IMR-90 (cell line): ENCODE results near the gene SOX5. TPM values are rescaled to one million over a fixed set of nuclear protein-coding genes. Genes with fewer than 3 reads are reported as not detected.

Source experiments
- ATAC-seq: fragments of 200-7000 bp; cut with Tn5 transposase; 2 replicates; pipeline ENCODE4 v1.9.1; 2020; ENCODE audit warnings: low read depth, mild to moderate bottlenecking, moderate library complexity
- BruUV-seq: library from RNA; stranded (reverse); fragments of 400-500 nt; replicated peaks from 2 replicates; lab custom pipeline; 2021; lab: Mats Ljungman, UMichigan
- CTCF ChIA-PET: fragments of 300-600 bp; formaldehyde crosslinking; extraction: SDS; loops from one replicate; lab custom pipeline; 2021; ENCODE audit warnings: antibody characterized with exemption; lab: Yijun Ruan, JAX
- POLR2A ChIA-PET: fragments of 300-600 bp; sonication (Branson Sonifier 250); formaldehyde crosslinking; loops from one replicate; lab custom pipeline; 2022; ENCODE audit warnings: antibody characterized with exemption; ENCODE audit not compliant: unreplicated experiment; lab: Charles Lee
- DNase-seq: peaks from one replicate; pipeline ENCODE4 v3.0.0; 2013
- H2AFZ ChIP-seq: replicated peaks from 2 replicates; pipeline ENCODE3; 2013; ENCODE audit warnings: low read length, mild to moderate bottlenecking; ENCODE audit not compliant: poor library complexity
- H2AK5ac ChIP-seq: 2 replicates; pipeline ENCODE4 v1.6.1; 2013; ENCODE audit warnings: low read depth, low read length, inconsistent platforms
- H2AK9ac ChIP-seq: replicated peaks from 2 replicates; pipeline ENCODE3; 2013; ENCODE audit warnings: mild to moderate bottlenecking, low read depth, low read length, moderate library complexity; ENCODE audit not compliant: poor library complexity
- H2BK120ac ChIP-seq: 2 replicates; pipeline ENCODE4 v1.6.1; 2013; ENCODE audit warnings: low read depth, low read length, inconsistent platforms
- H2BK15ac ChIP-seq: 3 replicates; pipeline ENCODE4 v1.6.1; 2013; ENCODE audit warnings: low read depth, low read length, inconsistent platforms
- H2BK20ac ChIP-seq: 2 replicates; pipeline ENCODE4 v1.6.1; 2013; ENCODE audit warnings: low read depth, mild to moderate bottlenecking, inconsistent platforms, low read length, moderate library complexity
- H2BK5ac ChIP-seq: 2 replicates; pipeline ENCODE4 v1.6.1; 2013; ENCODE audit warnings: mild to moderate bottlenecking, low read depth, low read length, inconsistent platforms; ENCODE audit not compliant: poor library complexity, severe bottlenecking
- H3K14ac ChIP-seq: replicated peaks from 2 replicates; pipeline ENCODE4 v1.6.1; 2013; ENCODE audit warnings: low read depth, low read length, inconsistent platforms
- H3K18ac ChIP-seq: 2 replicates; pipeline ENCODE4 v1.6.1; 2013; ENCODE audit warnings: low read depth, low read length, control low read depth
- H3K23ac ChIP-seq: 2 replicates; pipeline ENCODE4 v1.6.1; 2013; ENCODE audit warnings: low read depth, low read length, inconsistent platforms
- H3K27ac ChIP-seq: 2 replicates; pipeline ENCODE4 v1.5.1; 2013; ENCODE audit warnings: mild to moderate bottlenecking, control low read depth, low read length; ENCODE audit not compliant: insufficient read depth
- H3K27me3 ChIP-seq: 2 replicates; pipeline ENCODE4 v1.6.1; 2013; ENCODE audit warnings: low read length; ENCODE audit not compliant: control insufficient read depth, insufficient read depth
- H3K36me3 ChIP-seq: 2 replicates; pipeline ENCODE4 v1.6.1; 2013; ENCODE audit warnings: low read length, mixed read lengths; ENCODE audit not compliant: control insufficient read depth, insufficient read depth
- H3K4ac ChIP-seq: 2 replicates; pipeline ENCODE4 v1.6.1; 2013; ENCODE audit warnings: low read depth, low read length, inconsistent platforms
- H3K4me1 ChIP-seq: 2 replicates; pipeline ENCODE4 v1.6.1; 2013; ENCODE audit warnings: low read length, mixed read lengths; ENCODE audit not compliant: control insufficient read depth, insufficient read depth
- H3K4me2 ChIP-seq: 2 replicates; pipeline ENCODE4 v1.6.1; 2013; ENCODE audit warnings: low read depth, mild to moderate bottlenecking, control low read depth, low read length, moderate library complexity
- H3K4me3 ChIP-seq: 2 replicates; pipeline ENCODE4 v1.5.1; 2013; ENCODE audit warnings: low read depth, mild to moderate bottlenecking, control low read depth, low read length, moderate library complexity; ENCODE audit not compliant: insufficient read depth
- H3K56ac ChIP-seq: 2 replicates; pipeline ENCODE4 v1.6.1; 2013; ENCODE audit warnings: low read length, inconsistent platforms; ENCODE audit not compliant: insufficient read depth; ENCODE audit errors: extremely low read depth
- H3K79me1 ChIP-seq, 2 experiments: 2 replicates each; pipeline ENCODE4 v1.6.1; 2013; ENCODE audit warnings: low read length in 2 of 2, inconsistent platforms in 1 of 2, low read depth in 1 of 2
- H3K9ac ChIP-seq: 2 replicates; pipeline ENCODE4 v1.6.1; 2013; ENCODE audit warnings: low read depth, low read length, control low read depth
- H3K9me1 ChIP-seq: 2 replicates; pipeline ENCODE4 v1.6.1; 2013; ENCODE audit warnings: low read length, inconsistent platforms; ENCODE audit not compliant: insufficient read depth
- H3K9me3 ChIP-seq: 2 replicates; pipeline ENCODE4 v1.6.1; 2013; ENCODE audit warnings: low read length; ENCODE audit not compliant: control insufficient read depth, insufficient read depth
- H4K20me1 ChIP-seq: 2 replicates; pipeline ENCODE4 v1.6.1; 2013; ENCODE audit warnings: low read length, inconsistent platforms; ENCODE audit not compliant: insufficient read depth
- H4K5ac ChIP-seq: 2 replicates; pipeline ENCODE4 v1.6.1; 2013; ENCODE audit warnings: mild to moderate bottlenecking, low read depth, low read length, control low read depth
- H4K8ac ChIP-seq, 2 experiments: 2 replicates each; pipeline ENCODE4 v1.6.1; 2013; ENCODE audit warnings: low read depth in 2 of 2, low read length in 2 of 2, control low read depth in 1 of 2, inconsistent platforms in 1 of 2
- H4K91ac ChIP-seq: 2 replicates; pipeline ENCODE4 v1.6.1; 2013; ENCODE audit warnings: low read depth, low read length, inconsistent platforms; ENCODE audit not compliant: insufficient read depth
- BHLHE40 ChIP-seq: fragments of 150-350 bp; IDR thresholded peaks from 2 replicates; pipeline ENCODE4 v1.6.1; 2016; ENCODE audit warnings: mild to moderate bottlenecking, low read depth, low read length
- CEBPB ChIP-seq: IDR thresholded peaks from 2 replicates; pipeline ENCODE4 v1.6.1; 2012; ENCODE audit warnings: low read depth, low read length, improper control_type of control experiment
- CHD1 ChIP-seq: IDR thresholded peaks from 2 replicates; pipeline ENCODE4 v1.6.1; 2012; ENCODE audit warnings: low read depth, low read length, improper control_type of control experiment
- FOS ChIP-seq: fragments of 150-350 bp; IDR thresholded peaks from 2 replicates; pipeline ENCODE4 v1.6.1; 2016; ENCODE audit warnings: low read depth, low read length
- MAFK ChIP-seq: IDR thresholded peaks from 2 replicates; pipeline ENCODE4 v1.6.1; 2012; ENCODE audit warnings: low read depth, low read length, improper control_type of control experiment
- MAZ ChIP-seq: IDR thresholded peaks from 2 replicates; pipeline ENCODE4 v1.6.1; 2012; ENCODE audit warnings: low read depth, mild to moderate bottlenecking, low read length, improper control_type of control experiment, moderate library complexity, borderline replicate concordance
- MXI1 ChIP-seq: IDR thresholded peaks from 2 replicates; pipeline ENCODE4 v1.6.1; 2012; ENCODE audit warnings: low read depth, mild to moderate bottlenecking, low read length, moderate library complexity, borderline replicate concordance
- NFE2L2 ChIP-seq: fragments of 150-350 bp; IDR thresholded peaks from 2 replicates; pipeline ENCODE4 v1.6.1; 2016; ENCODE audit warnings: low read depth, mild to moderate bottlenecking, low read length
- POLR2A ChIP-seq: IDR thresholded peaks from 2 replicates; pipeline ENCODE4 v1.6.1; 2012; ENCODE audit warnings: mild to moderate bottlenecking, low read depth, low read length
- RAD21 ChIP-seq: IDR thresholded peaks from 2 replicates; pipeline ENCODE4 v1.6.1; 2012; ENCODE audit warnings: low read length, improper control_type of control experiment
- RCOR1 ChIP-seq: IDR thresholded peaks from 2 replicates; pipeline ENCODE4 v1.6.1; 2012; ENCODE audit warnings: mild to moderate bottlenecking, low read length, improper control_type of control experiment; ENCODE audit not compliant: insufficient replicate concordance
- RFX5 ChIP-seq: IDR thresholded peaks from 2 replicates; pipeline ENCODE4 v1.8.0; 2012; ENCODE audit warnings: low read depth, mild to moderate bottlenecking, low read length, moderate library complexity
- SMC3 ChIP-seq: fragments of 150-350 bp; IDR thresholded peaks from 2 replicates; pipeline ENCODE4 v1.6.1; 2016; ENCODE audit warnings: low read depth, mild to moderate bottlenecking, antibody characterized with exemption, low read length, moderate library complexity
- WGBS, 2 experiments: methylation state at CpG; one replicate each; pipeline versions ENCODE4 v1.1.5 to v1.1.7; 2013; ENCODE audit warnings: missing lambda C conversion rate in 2 of 2; ENCODE audit not compliant: insufficient read length in 1 of 2; ENCODE audit errors: extremely low coverage in 2 of 2; 5-methylcytosine and 5-hydroxymethylcytosine counted together
- dilution Hi-C: fragments of 300-500 bp; cut with HindIII; formaldehyde crosslinking; loops from one replicate; pipeline ENCODE4 v1.14.3; 2018; ENCODE audit warnings: low sequenced_read_pairs; ENCODE audit not compliant: unreplicated experiment
- in situ Hi-C: fragments of 300-500 bp; cut with MboI; formaldehyde crosslinking; loops from 3 replicates; pipeline ENCODE4 v1.14.3; 2019; ENCODE audit warnings: low sequenced_read_pairs, inconsistent platforms, mixed read lengths
- intact Hi-C: fragments of 100-400 bp; cut with micrococcal nuclease; formaldehyde crosslinking; loops from 2 replicates; pipeline ENCODE4 v1.10.0; 2022
- polyA plus RNA-seq, 3 experiments: library from polyadenylated mRNA; depleted of rRNA; stranded (reverse); fragments of >200 nt; gene quantifications; 2 replicates each; pipeline ENCODE4 v1.2.3, GENCODE V29; 2012; ENCODE audit warnings: low replicate concordance in 1 of 3
- total RNA-seq: library from RNA; depleted of rRNA; stranded (reverse); fragments of >200 nt; gene quantifications from 2 replicates; pipeline ENCODE4 v1.2.3, GENCODE V29; 2012
- TF ChIP-seq, protein P1 (sequence below): conservative IDR thresholded peaks from 2 replicates; pipeline ENCODE4 v1.5.1; 2012; ENCODE audit warnings: mild to moderate bottlenecking, low read depth, low read length, improper control_type of control experiment
- TF ChIP-seq, protein P2 (sequence below): fragments of 150-350 bp; IDR thresholded peaks from 2 replicates; pipeline ENCODE4 v1.6.1; 2016; ENCODE audit warnings: low read depth, mild to moderate bottlenecking, low read length, moderate library complexity, borderline replicate concordance
- TF ChIP-seq, protein P3 (sequence below): fragments of 150-350 bp; IDR thresholded peaks from 2 replicates; pipeline ENCODE4 v1.6.1; 2017; ENCODE audit warnings: mild to moderate bottlenecking, antibody characterized with exemption, low read length, low read depth

SOX5 gene
- total and polyA plus RNA-seq, 2 of the 4 experiments (the other 2 are of a cell fraction) = 1.1 to 13.1 TPM

DNA sequence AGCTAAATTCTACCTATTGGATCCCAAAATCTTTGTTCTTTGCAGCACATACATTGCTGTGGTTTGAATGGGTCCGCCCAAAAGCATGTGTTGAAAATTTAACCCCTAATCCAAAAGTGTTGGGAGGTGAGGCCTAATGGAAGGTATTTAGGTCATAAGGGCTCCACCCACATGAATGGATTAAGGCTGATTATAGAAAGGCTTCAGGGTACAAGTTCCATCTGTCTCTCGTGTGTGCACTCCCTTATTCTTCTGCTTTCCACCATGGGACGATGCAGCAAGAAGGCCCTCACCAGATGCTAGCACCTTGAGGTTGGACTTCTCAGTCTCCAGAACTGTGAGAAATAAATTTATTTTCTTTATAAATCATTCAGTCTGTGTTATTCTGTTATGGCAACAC lies 190.9 kb downstream of the SOX5 start:
- no peak overlapping the region for H2BK5ac ChIP-seq
- H3K27ac ChIP-seq = no peak overlapping the region
- no peak for DNase-seq
- ChIA-PET CTCF (interaction anchor here (0.6 kb wide), 1 partner anchor 550 kb away, joined by 3 read pairs; no protein-coding TSS in a partner anchor), POLR2A (no interaction called here)
- no peak overlapping the region for H3K23ac ChIP-seq
- TF ChIP-seq, protein P1, sequence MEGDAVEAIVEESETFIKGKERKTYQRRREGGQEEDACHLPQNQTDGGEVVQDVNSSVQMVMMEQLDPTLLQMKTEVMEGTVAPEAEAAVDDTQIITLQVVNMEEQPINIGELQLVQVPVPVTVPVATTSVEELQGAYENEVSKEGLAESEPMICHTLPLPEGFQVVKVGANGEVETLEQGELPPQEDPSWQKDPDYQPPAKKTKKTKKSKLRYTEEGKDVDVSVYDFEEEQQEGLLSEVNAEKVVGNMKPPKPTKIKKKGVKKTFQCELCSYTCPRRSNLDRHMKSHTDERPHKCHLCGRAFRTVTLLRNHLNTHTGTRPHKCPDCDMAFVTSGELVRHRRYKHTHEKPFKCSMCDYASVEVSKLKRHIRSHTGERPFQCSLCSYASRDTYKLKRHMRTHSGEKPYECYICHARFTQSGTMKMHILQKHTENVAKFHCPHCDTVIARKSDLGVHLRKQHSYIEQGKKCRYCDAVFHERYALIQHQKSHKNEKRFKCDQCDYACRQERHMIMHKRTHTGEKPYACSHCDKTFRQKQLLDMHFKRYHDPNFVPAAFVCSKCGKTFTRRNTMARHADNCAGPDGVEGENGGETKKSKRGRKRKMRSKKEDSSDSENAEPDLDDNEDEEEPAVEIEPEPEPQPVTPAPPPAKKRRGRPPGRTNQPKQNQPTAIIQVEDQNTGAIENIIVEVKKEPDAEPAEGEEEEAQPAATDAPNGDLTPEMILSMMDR = no peak
- no peak for TF ChIP-seq POLR2A
- TF ChIP-seq CEBPB = no peak
- no peak for TF ChIP-seq RFX5
- TF ChIP-seq RCOR1 = no peak
- no peak for TF ChIP-seq RAD21
- TF ChIP-seq BHLHE40 = no peak
- no peak for TF ChIP-seq CHD1
- TF ChIP-seq, protein P2, sequence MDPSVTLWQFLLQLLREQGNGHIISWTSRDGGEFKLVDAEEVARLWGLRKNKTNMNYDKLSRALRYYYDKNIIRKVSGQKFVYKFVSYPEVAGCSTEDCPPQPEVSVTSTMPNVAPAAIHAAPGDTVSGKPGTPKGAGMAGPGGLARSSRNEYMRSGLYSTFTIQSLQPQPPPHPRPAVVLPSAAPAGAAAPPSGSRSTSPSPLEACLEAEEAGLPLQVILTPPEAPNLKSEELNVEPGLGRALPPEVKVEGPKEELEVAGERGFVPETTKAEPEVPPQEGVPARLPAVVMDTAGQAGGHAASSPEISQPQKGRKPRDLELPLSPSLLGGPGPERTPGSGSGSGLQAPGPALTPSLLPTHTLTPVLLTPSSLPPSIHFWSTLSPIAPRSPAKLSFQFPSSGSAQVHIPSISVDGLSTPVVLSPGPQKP = no peak
- no peak for TF ChIP-seq FOS
- TF ChIP-seq MAFK = no peak
- TF ChIP-seq MXI1 = no peak
- TF ChIP-seq SMC3 = no peak
- TF ChIP-seq, protein P3, sequence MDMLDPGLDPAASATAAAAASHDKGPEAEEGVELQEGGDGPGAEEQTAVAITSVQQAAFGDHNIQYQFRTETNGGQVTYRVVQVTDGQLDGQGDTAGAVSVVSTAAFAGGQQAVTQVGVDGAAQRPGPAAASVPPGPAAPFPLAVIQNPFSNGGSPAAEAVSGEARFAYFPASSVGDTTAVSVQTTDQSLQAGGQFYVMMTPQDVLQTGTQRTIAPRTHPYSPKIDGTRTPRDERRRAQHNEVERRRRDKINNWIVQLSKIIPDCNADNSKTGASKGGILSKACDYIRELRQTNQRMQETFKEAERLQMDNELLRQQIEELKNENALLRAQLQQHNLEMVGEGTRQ = no peak
- no peak for TF ChIP-seq NFE2L2
- TF ChIP-seq MAZ = no peak
- dilution Hi-C loops = no loop called here
- intact Hi-C loops = no loop called here
- no peak overlapping the region for H4K91ac ChIP-seq
- no peaks in the 10 kb centered on the region for H3K9me1 ChIP-seq
- H3K4ac ChIP-seq = no peak overlapping the region
- no peak overlapping the region for H3K56ac ChIP-seq
- H4K20me1 ChIP-seq = no peaks in the 10 kb centered on the region
- no peaks in the 10 kb centered on the region for H3K4me1 ChIP-seq
- no peaks in the 10 kb centered on the region for H3K9me3 ChIP-seq
- no peaks in the 10 kb centered on the region for H3K27me3 ChIP-seq
- no CpG with 5 or more reads among the region's 3 CpGs for WGBS, 2 experiments
- H3K4me3 ChIP-seq = no peak overlapping the region
- H3K9ac ChIP-seq = no peak overlapping the region
- H3K18ac ChIP-seq = no peak overlapping the region
- H3K36me3 ChIP-seq = no peaks in the 10 kb centered on the region
- in situ Hi-C loops = no loop called here
- H2BK20ac ChIP-seq = no peak overlapping the region
- no peaks in the 10 kb centered on the region for H3K79me1 ChIP-seq
- no peak overlapping the region for H2BK15ac ChIP-seq
- H2BK120ac ChIP-seq = no peak overlapping the region
- no peak overlapping the region for H2AK9ac ChIP-seq
- H3K4me2 ChIP-seq = no peak overlapping the region
- H3K14ac ChIP-seq = no peak overlapping the region
- H4K5ac ChIP-seq = no peak overlapping the region
- BruUV-seq = no TSS peak
- ATAC-seq = no peak
- H2AK5ac ChIP-seq = no peak overlapping the region
- no peak overlapping the region for H4K8ac ChIP-seq
- H2AFZ ChIP-seq = no peak overlapping the region
